ENCODE results near the gene RELL2.

The RELL2 gene

DNA sequence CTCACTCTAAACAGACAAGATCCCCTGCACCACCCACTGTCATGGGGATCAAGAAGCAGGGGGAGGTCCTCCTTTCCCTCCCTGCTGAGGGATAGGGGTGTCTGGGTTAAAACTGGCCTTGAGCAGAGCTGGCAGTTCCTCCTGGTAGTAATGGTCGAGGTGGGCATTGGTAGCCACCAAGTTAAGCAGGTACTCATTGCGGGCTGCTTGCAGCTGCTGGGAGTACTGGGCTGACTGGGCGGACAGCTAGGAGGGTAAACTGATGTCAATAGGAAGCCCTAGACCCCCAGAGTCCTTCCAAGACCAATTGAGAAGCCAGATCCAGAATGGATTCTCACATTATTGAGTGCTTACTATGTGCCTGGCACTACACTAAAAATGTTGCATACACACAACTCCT lies 11.1 kb downstream of the RELL2 start:
- Mint-ChIP-seq H3K9me3 (no peaks in the 10 kb centered on the region), H3K4me1 (peaks cover 21% of the 10 kb centered on the region), H3K27ac (no peak overlapping the region), H3K36me3 (ENCODE audit: low read depth) (no peaks in the 10 kb centered on the region), H3K27me3 (ENCODE audit: low read depth, poor library complexity) (peaks cover 25% of the 10 kb centered on the region), H3K4me3 (no peak overlapping the region)
- TF ChIP-seq, protein P1, sequence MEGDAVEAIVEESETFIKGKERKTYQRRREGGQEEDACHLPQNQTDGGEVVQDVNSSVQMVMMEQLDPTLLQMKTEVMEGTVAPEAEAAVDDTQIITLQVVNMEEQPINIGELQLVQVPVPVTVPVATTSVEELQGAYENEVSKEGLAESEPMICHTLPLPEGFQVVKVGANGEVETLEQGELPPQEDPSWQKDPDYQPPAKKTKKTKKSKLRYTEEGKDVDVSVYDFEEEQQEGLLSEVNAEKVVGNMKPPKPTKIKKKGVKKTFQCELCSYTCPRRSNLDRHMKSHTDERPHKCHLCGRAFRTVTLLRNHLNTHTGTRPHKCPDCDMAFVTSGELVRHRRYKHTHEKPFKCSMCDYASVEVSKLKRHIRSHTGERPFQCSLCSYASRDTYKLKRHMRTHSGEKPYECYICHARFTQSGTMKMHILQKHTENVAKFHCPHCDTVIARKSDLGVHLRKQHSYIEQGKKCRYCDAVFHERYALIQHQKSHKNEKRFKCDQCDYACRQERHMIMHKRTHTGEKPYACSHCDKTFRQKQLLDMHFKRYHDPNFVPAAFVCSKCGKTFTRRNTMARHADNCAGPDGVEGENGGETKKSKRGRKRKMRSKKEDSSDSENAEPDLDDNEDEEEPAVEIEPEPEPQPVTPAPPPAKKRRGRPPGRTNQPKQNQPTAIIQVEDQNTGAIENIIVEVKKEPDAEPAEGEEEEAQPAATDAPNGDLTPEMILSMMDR (IDR thresholded peaks at IDR 0.05), result no peak
- DNase-seq, result no peak

DNA sequence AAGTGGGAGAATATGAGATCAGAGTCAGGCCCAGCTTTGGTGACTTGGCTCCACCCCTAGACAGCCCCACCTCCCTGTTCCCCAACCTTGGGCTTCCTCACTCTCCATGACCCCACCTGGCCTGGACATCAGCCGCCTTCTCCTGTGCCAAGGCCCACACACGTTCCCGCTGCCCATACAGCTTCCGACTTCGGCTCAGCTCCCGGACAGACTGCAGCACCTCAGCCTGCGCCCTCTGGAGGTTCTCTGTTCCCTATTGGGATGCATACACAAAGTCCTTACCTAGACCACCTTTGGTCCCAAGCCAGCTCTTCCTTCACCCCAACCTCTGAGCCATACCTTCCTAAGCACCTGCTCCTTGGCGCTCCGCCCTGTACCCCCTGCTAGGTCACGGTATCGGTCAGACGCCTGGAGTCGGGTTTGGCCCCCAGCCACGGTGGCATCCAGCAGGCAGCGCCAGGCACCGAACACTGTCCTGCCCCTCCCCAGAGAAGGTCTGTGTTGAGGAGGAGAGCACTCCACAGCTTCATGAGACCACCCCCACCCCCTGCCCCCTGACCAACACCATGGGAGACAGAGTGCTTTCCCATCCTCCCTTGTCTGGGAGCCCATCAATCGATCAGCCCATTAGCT lies 12.4 kb downstream of the RELL2 start:
- H3K36me3 Mint-ChIP-seq (ENCODE audit: low read depth), result no peaks in the 10 kb centered on the region
- H3K27me3 Mint-ChIP-seq (ENCODE audit: low read depth, poor library complexity), result peaks cover 29% of the 10 kb centered on the region
- no peak for DNase-seq
- no peaks in the 10 kb centered on the region for H3K9me3 Mint-ChIP-seq
- no peak overlapping the region for H3K27ac Mint-ChIP-seq
- peaks cover 21% of the 10 kb centered on the region for H3K4me1 Mint-ChIP-seq
- TF ChIP-seq, protein P1 (IDR thresholded peaks at IDR 0.05), result no peak
- no peak overlapping the region for H3K4me3 Mint-ChIP-seq

DNA sequence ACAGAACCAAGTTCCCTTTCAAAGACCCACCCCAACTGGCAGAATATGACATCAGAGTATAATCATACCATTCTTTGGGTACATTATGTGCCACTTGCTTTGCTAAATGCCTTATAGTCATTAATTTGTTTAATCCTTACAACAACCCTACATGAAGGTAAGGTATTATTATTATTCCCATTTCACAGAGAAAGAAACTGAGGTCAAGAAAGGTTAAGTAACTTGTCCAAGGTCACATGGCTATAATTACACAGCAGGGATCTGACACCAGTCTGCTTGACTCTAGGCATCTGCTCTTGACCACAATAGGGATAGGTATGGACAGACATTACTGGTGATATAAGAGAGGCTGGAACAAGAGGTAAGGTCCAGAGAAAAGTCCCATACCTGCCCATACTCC lies 13.2 kb downstream of the RELL2 start:
- H3K36me3 Mint-ChIP-seq (ENCODE audit: low read depth), result no peaks in the 10 kb centered on the region
- peaks cover 29% of the 10 kb centered on the region for H3K27me3 Mint-ChIP-seq (ENCODE audit: low read depth, poor library complexity)
- H3K4me3 Mint-ChIP-seq, result peak overlapping the region; percentile 98
- no peak for DNase-seq
- TF ChIP-seq, protein P1 (IDR thresholded peaks at IDR 0.05), result no peak
- H3K9me3 Mint-ChIP-seq, result no peaks in the 10 kb centered on the region
- no peak overlapping the region for H3K27ac Mint-ChIP-seq
- peaks cover 21% of the 10 kb centered on the region for H3K4me1 Mint-ChIP-seq

DNA sequence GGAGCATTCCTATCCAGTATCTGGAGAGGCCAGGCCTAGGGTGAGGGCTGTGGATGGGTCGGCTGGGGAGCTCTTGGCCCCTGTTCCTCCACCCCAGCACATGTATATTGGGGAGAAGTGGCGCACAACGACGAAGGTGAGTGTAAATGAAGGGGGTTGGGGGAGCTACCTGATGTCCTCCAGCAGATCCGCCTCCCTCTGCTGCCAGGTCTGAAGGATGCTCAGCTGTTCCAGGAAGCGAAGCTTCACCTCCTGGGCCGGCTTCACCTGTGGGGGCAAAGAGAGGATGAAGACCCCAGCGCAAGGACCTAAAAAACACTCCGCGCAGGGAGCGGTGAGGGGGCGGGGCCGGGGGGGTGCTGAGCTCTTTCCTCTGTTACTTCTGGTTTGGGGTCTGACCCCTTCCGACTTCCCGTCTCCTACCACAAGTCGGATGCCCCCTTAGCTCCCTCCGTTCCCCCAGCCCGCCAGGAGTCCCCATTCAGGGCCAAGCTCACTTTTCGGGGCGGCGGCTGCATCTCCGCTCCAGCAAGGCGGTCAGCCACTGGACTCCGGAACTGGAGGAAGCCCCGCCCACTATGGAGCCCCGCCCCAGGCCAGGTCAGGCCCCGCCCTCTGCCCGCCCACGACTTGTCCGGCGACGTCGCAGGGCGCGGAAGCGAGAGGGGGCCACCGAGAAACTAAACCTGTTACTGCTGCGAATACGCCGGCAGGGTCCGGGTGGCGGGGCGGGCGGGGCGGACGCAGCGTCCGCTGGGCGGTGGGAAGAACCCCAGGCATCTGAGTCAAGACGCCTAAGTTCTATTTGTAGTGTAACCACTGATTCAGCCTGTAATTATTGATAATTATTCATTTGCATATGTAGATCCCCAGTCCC lies 14.3 kb downstream of the RELL2 start, which contains the start of gene FCHSD1:
TSS of gene FCHSD1 (minus strand) at position 568 of the 877 bp plus-strand sequence. CDS start at position 518, 50 bp downstream.
- Mint-ChIP-seq H3K27ac (no peak within 1 kb of the TSS), H3K9me3 (no peaks in the 10 kb centered on the region), H3K36me3 (ENCODE audit: low read depth) (no peaks in the 10 kb centered on the region), H3K27me3 (ENCODE audit: low read depth, poor library complexity) (peaks cover 34% of the 10 kb centered on the region), H3K4me1 (peaks cover 21% of the 10 kb centered on the region), H3K4me3 (peak within 1 kb of the TSS; percentile 98)
- TF ChIP-seq, protein P1 (IDR thresholded peaks at IDR 0.05), result no peak
- DNase-seq, result peak; percentile 95

DNA sequence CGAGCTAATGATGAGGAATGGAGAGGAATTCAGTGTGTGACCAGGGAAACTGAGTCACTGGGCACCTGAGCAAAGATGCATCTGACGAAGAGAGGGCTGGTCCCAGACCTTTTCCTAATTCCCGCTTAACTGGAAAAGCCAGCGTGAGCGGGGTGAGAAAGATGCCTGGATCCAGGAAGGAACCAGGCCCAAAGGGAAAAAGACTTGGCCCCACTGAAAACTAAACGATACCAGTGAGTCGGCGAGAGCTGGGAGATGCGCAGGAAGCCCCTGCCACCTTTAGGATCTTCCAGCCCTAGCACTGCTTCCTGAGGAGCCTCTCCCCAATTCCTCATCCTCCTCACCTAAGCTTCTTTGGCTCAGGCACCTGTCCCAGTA lies 14.9 kb downstream of the RELL2 start:
- Mint-ChIP-seq H3K27me3 (ENCODE audit: low read depth, poor library complexity) (peaks cover 34% of the 10 kb centered on the region), H3K9me3 (no peaks in the 10 kb centered on the region), H3K36me3 (ENCODE audit: low read depth) (no peaks in the 10 kb centered on the region), H3K27ac (no peak overlapping the region), H3K4me1 (peaks cover 21% of the 10 kb centered on the region), H3K4me3 (peak overlapping the region; percentile 61)
- no peak for DNase-seq
- TF ChIP-seq, protein P1 (IDR thresholded peaks at IDR 0.05), result no peak

Data from nephron progenitor cell (in vitro differentiated cells).